RKO (cell line): ENCODE measurements around the gene ROR2.

Experiments used
- DNase-seq: peaks from one replicate; pipeline ENCODE4 v3.0.0-alpha.2; 2016; ENCODE audit warnings: low spot score

The ROR2 gene

GRCh38 chr9:91714874-91715615 lies 235.0 kb downstream of the ROR2 start:
- DNase-seq: no peak

- DNase-seq: no peak
Measured at GRCh38 chr9:91714020-91714806, 235.8 kb downstream of the ROR2 start.

- DNase-seq: no peak
Measured at GRCh38 chr9:91712811-91713210, 237.2 kb downstream of the ROR2 start.

- DNase-seq: peak; percentile 24
Measured at GRCh38 chr9:91711755-91712601, 238.1 kb downstream of the ROR2 start.

DNA sequence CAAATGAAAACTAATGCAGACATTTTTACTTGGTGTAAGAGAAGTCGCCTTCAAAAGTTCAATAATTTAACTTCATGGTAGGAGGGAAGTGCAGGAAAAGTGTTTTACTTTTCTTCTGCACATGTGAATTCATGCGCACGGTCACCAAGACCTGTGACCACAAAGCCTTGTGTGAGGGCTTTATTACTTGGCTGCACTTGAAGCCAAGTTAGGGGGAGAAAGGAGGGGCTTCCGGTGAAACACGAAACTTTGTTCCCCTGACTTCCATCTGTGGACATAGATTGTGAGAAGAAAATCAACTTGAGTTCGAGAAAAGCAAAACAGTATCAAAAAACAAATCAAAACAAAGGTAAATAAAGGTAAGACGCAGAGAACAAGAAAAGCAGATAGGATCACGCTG lies 239.9 kb downstream of the ROR2 start:
- DNase-seq: no peak

- no peak for DNase-seq
Measured at GRCh38 chr9:91705386-91705785, 244.6 kb downstream of the ROR2 start.

DNA sequence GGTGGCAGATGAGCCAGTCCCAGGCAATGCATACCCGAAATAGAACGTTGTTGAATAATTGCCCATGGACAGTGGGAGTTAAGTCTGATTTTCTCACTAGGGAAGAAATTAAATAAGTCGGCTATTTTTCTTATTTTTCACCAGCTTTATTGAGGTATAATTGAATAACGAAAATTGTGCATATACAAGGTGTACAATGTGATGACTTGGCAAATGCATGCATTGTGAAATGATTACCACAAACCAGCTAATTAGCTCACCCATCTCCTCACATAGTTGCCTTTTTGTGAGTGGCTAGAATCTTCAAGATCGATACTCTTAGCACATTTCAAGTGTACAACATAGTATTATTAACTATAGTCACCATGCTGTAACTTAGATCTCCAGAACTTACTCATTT lies 249.6 kb downstream of the ROR2 start:
- no peak for DNase-seq

DNA sequence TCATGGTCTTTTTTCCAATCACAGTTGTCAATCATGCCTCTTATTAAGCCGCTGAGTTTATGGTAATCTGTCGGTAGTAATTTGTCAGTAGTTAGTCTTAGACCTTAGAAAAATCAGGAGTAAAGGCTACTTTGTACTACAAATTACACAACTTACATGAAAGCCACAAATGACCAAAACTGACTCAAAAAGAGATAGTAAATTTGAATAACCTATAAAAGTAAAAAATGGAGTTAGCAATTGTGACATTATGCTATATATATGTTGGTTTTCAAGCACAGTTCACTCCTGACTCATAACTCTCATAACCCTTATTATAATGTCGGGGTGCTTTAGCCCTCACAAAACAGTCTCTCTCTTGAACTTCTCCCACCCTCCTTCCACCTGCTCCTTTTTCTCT lies 251.8 kb downstream of the ROR2 start:
- DNase-seq: no peak

DNA sequence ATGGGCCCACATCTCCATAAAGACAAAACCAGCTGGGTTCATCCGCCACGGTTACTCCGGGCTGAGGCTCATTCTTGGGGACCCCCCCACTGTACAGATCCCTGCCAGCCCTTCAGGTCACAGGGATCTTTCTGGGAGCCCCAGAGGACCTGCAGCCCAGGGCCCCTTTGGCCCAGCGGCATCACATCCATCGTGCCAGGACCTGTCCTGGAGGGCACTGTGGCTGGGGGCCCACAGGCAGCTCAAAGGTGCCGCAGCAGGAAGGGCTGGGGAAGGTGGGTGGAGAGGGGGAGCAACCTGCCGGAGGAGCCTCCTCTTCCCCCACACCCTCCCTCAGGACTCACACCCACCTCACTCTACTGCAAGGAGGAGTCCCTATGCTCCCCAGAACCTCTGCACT lies 252.8 kb downstream of the ROR2 start:
- DNase-seq: no peak

GRCh38 chr9:91694081-91694870 lies 255.8 kb downstream of the ROR2 start:
- no peak for DNase-seq

GRCh38 chr9:91693226-91693625 lies 256.8 kb downstream of the ROR2 start:
- no peak for DNase-seq

GRCh38 chr9:91690540-91691249 lies 259.3 kb downstream of the ROR2 start:
- no peak for DNase-seq

- DNase-seq: no peak
Measured at GRCh38 chr9:91689006-91689405, 261.0 kb downstream of the ROR2 start.

GRCh38 chr9:91683269-91683668 lies 266.8 kb downstream of the ROR2 start:
- DNase-seq: no peak

DNA sequence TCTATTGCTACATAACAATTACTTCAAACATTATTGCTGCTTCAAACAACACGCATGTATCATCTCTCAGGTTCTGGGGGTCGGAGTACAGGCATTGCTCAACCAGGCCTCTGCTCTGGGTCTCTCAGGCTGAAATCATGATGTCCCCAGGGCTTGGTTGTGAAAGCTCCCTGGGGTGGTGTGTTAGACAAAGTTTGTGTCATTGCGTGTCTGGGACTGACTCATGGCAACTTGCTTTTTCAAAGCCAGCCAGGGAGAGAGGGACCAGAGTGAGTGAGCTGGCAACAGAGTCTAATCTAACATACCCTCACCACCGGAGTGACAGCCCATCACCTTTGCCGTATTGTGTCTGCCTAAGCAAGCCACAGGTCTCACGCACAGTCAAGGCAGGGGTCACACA lies 267.2 kb downstream of the ROR2 start:
- DNase-seq: no peak

DNA sequence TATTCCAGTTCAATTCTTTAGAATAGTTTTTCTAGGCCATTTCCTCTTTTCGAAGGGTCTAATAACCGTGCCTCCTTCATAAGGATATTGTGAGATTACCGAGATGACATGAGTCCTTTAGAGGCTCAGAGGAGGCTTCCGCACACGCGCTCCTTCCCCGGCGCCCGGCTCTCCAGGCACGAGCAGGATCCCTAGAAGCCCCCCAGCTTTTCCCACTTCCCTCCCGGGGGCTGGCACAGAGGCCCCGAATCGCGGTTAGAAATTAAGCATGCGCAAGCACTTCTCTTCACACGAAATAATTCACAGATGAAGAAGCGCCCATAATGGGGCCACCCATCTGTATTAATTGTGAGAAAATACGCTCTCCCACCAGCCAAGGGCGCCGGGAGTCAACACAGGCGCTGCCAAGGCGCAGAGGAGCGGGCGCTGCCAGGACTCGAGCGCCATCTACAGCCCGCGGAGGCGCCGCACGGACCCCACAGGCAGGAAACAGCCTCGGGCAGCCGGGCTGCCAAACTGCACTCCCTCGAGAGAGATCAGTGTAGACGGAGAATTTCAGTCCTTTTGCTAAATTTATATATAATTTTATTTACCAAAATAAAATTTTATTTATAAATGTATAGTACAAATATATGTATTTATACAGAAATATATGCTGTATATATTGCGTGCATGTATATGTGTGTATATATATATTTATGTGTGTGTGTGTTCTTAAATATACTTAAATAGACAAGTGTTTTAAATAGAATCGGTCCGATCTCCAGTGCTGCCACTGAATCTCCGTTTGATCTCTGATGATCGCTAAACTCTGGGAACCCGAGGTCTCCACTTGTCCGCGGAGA lies 268.3 kb downstream of the ROR2 start:
- DNase-seq: peak; percentile 61

- DNase-seq: no peak
Measured at GRCh38 chr9:91680998-91681397, 269.0 kb downstream of the ROR2 start.

- DNase-seq: no peak
Measured at GRCh38 chr9:91680106-91680505, 269.9 kb downstream of the ROR2 start.

- DNase-seq: no peak
Measured at GRCh38 chr9:91678807-91679580, 271.0 kb downstream of the ROR2 start.
